GM03348 (cell line): ENCODE results near the gene NKX1-1.
"Not testable (repeated sequence)": the region's sequence is repeated elsewhere in the genome, so short reads cannot be mapped to it uniquely, and the experiment has no call there.

Experiments used
- DNase-seq: peaks from one replicate; pipeline ENCODE4 v3.0.0; 2012; ENCODE audit warnings: low spot score

Gene NKX1-1

GRCh38 chr4:1406394-1406980 is at the start of gene NKX1-1:
Gene NKX1-1 (minus strand): TSS chr4:1406442. CDS start chr4:1406442, 0 bp downstream.
- DNase-seq: peak; percentile 7

- no peak for DNase-seq
These were observed 47.5 kb upstream of the NKX1-1 start for GRCh38 chr4:1453731-1454130.

GRCh38 chr4:1452431-1453051 is 46.3 kb upstream of the NKX1-1 start:
- no peak for DNase-seq

- no peak for DNase-seq
These were observed 45.5 kb upstream of the NKX1-1 start for GRCh38 chr4:1451752-1452122.

GRCh38 chr4:1451106-1451751 is 45.0 kb upstream of the NKX1-1 start:
- DNase-seq: no peak

- DNase-seq: no peak
These were observed 43.8 kb upstream of the NKX1-1 start for GRCh38 chr4:1449833-1450741.

- DNase-seq: no peak
These were observed 43.2 kb upstream of the NKX1-1 start for GRCh38 chr4:1449475-1449832.

GRCh38 chr4:1448589-1449420 is 42.6 kb upstream of the NKX1-1 start:
- DNase-seq: no peak

GRCh38 chr4:1447676-1448588 is 41.7 kb upstream of the NKX1-1 start:
- no peak for DNase-seq

- no peak for DNase-seq
These were observed 40.5 kb upstream of the NKX1-1 start for GRCh38 chr4:1446502-1447386.

- DNase-seq: no peak
These were observed 39.6 kb upstream of the NKX1-1 start for GRCh38 chr4:1445716-1446445.

GRCh38 chr4:1443688-1444172 is 37.5 kb upstream of the NKX1-1 start:
- DNase-seq: not testable (repeated sequence)

GRCh38 chr4:1427010-1427409 is 20.8 kb upstream of the NKX1-1 start:
- no peak for DNase-seq

GRCh38 chr4:1421657-1422056 is 15.4 kb upstream of the NKX1-1 start:
- DNase-seq: no peak

GRCh38 chr4:1419708-1420107 is 13.5 kb upstream of the NKX1-1 start:
- no peak for DNase-seq

GRCh38 chr4:1418494-1419285 is 12.4 kb upstream of the NKX1-1 start:
- no peak for DNase-seq

GRCh38 chr4:1417522-1418390 is 11.5 kb upstream of the NKX1-1 start:
- no peak for DNase-seq
